ENCODE measurements around the gene PKP4. TPM values are rescaled to one million over a fixed set of nuclear protein-coding genes. Genes with fewer than 3 reads are reported as not detected.

Gene PKP4
- total and polyA plus RNA-seq, 9 of the 15 experiments (the other 6 are each of a cell fraction or from before 2014, with no cell fraction given), result 24.6 to 99.1 (median 74.0) TPM

DNA sequence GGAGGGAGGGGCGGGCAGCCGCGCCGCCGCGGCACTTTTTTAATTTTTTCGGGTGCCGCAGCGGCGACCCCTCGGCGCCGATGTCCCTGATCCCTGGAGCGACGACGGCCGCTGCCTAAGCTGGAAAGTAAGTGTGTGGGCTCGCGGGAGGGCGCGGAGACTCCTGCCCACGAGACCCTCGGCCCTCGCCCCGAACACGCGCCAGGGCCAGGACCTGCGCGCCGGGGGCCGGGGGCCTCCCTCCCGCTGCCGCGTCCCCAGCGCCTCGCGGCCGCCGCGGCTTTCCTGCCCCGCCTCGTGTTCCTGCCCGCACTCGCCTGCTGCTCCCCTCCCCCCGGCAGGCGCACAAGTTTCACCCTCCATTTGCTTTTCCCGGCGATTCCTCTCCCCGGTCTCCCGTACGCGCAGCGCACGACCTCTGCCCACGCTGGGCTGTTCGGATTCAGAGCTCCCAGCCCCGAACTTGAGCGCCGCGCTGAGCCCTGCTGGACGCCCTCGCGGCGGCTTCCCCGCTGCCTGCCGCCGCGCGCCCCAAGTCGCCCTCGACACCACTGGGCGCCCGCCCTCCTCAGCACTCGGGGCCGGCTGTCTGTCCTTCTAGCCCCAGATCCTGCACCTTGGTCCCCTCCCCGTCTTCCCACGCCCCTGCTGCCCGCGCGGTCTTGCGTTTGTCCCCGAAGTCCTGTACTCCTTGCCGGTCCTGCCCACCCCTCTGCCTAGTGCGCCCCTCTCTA is 507 bp downstream of the PKP4 start (continued):
- TF ChIP-seq SAFB2 (IDR thresholded peaks at IDR 0.05; ENCODE audit: borderline replicate concordance, low read depth, low read length, severe bottlenecking) (no peak), SFPQ (IDR thresholded peaks at IDR 0.05; ENCODE audit: low read depth, low read length) (no peak), ZBTB26 (CRISPR knock-in tag; IDR thresholded peaks at IDR 0.05) (peak; percentile 83), SRSF9 (IDR thresholded peaks at IDR 0.05; ENCODE audit: borderline replicate concordance, low read depth, low read length) (no peak), KAT2B (IDR thresholded peaks at IDR 0.05; ENCODE audit: low read depth, low read length) (no peak), TSHZ1 (CRISPR knock-in tag; IDR thresholded peaks at IDR 0.05) (no peak), FOXK2 (conservative IDR thresholded peaks at IDR 0.05 in 1 of 2, IDR thresholded peaks at IDR 0.05 in 1 of 2; ENCODE audit: low read depth in 2 of 2) (no peak), PCBP1 (IDR thresholded peaks at IDR 0.05; ENCODE audit: low read depth, low read length, poor library complexity, severe bottlenecking) (no peak), CREB1 (IDR thresholded peaks at IDR 0.05) (no peak), CREB1 (CRISPR knock-in tag; IDR thresholded peaks at IDR 0.05) (peak; percentile 14; the same call in 1 of the 2 replicates), NCOA2 (IDR thresholded peaks at IDR 0.05; ENCODE audit: partially characterized antibody in 2 of 2) (no peak), ZNF449 (CRISPR knock-in tag; IDR thresholded peaks at IDR 0.05) (no peak), NR2C2 (CRISPR knock-in tag; IDR thresholded peaks at IDR 0.05) (peak; percentile 57), NR2C2 (tag; IDR thresholded peaks at IDR 0.05) (no peak), FIP1L1 (IDR thresholded peaks at IDR 0.05; ENCODE audit: low read depth, low read length, poor library complexity, severe bottlenecking) (no peak), DIDO1 (tag; IDR thresholded peaks at IDR 0.05; ENCODE audit: low read depth) (no peak), ZKSCAN3 (CRISPR knock-in tag; IDR thresholded peaks at IDR 0.05) (no peak), SRSF1 (IDR thresholded peaks at IDR 0.05; ENCODE audit: low read depth, low read length) (no peak), CC2D1A (IDR thresholded peaks at IDR 0.05) (no peak)
